ENCODE results near the gene RAD51B.
A peak's percentile ranks its signal among the peaks of the same experiment; 100 is the strongest.
"Not testable (repeated sequence)": the region's sequence is repeated elsewhere in the genome, so short reads cannot be mapped to it uniquely, and the experiment has no call there.

The RAD51B gene

GRCh38 chr14:68241862-68242487 is 422.4 kb downstream of the RAD51B start:
- no peak for DNase-seq

GRCh38 chr14:68243450-68244010 is 424.0 kb downstream of the RAD51B start:
- DNase-seq: no peak

- no peak for DNase-seq
Measured at GRCh38 chr14:68244262-68244980, 424.8 kb downstream of the RAD51B start.

GRCh38 chr14:68245146-68246073 is 425.8 kb downstream of the RAD51B start:
- DNase-seq: no peak

GRCh38 chr14:68246074-68246785 is 426.7 kb downstream of the RAD51B start:
- no peak for DNase-seq

- no peak for DNase-seq
Measured at GRCh38 chr14:68246786-68247105, 427.2 kb downstream of the RAD51B start.

- DNase-seq: no peak
Measured at GRCh38 chr14:68247274-68247673, 427.7 kb downstream of the RAD51B start.

- DNase-seq: peak; percentile 7
Measured at GRCh38 chr14:68247676-68248268, 428.2 kb downstream of the RAD51B start.

GRCh38 chr14:68248481-68249255 is 429.1 kb downstream of the RAD51B start:
- peak; percentile 13 for DNase-seq

GRCh38 chr14:68249661-68250451 is 430.3 kb downstream of the RAD51B start:
- no peak for DNase-seq

- no peak for DNase-seq
Measured at GRCh38 chr14:68250927-68251768, 431.6 kb downstream of the RAD51B start.

- no peak for DNase-seq
Measured at GRCh38 chr14:68251769-68252100, 432.2 kb downstream of the RAD51B start.

- DNase-seq: no peak
Measured at GRCh38 chr14:68253160-68253780, 433.7 kb downstream of the RAD51B start.

- no peak for DNase-seq
Measured at GRCh38 chr14:68253878-68254528, 434.4 kb downstream of the RAD51B start.

- no peak for DNase-seq
Measured at GRCh38 chr14:68254669-68255527, 435.3 kb downstream of the RAD51B start.

GRCh38 chr14:68255693-68256178 is 436.2 kb downstream of the RAD51B start:
- no peak for DNase-seq

- DNase-seq: no peak
Measured at GRCh38 chr14:68257969-68258368, 438.4 kb downstream of the RAD51B start.

- not testable (repeated sequence) for DNase-seq
Measured at GRCh38 chr14:68258995-68259394, 439.4 kb downstream of the RAD51B start.
